Effector CD8-positive, alpha-beta T cell (primary cell): Measurements from ENCODE around the gene NAA10.

Experiments used
- DNase-seq: peaks from one replicate; lab custom pipeline; 2025; lab: John Stamatoyannopoulos, UW

Gene NAA10

DNA sequence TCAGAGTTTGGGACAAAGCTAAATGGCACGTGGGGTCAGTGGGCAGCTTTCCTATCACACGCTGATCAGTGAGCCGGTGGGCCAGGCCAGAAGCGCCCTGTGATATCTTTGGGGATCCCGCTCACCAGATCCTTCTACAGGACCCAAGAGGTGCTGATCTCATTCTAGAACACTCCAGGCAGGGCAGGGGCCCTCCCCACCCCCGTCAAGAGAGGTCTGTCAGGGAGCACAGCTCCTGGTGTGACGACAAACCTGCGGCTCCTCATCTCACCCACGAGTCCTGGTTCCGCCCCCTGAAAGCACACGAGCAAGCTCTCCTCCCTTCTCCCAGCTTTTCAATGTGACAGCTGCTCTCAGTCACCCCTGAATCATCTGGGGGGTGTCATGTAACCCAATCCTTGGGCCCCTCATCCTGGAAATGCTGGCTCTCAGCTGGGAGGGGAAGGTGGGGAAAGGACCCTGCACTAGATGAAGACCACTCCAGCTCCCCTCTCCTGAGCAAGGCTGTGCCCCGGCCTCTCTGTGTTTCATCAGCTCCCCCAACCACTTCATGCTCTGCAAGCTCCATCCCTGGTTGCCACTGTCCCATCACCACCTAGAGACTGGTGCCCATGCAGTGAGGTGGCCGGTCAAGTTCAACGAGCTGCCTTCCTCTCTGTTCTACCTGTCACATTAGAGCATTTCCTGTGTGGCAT is 32.2 kb upstream of the NAA10 start:
- no peak for DNase-seq

DNA sequence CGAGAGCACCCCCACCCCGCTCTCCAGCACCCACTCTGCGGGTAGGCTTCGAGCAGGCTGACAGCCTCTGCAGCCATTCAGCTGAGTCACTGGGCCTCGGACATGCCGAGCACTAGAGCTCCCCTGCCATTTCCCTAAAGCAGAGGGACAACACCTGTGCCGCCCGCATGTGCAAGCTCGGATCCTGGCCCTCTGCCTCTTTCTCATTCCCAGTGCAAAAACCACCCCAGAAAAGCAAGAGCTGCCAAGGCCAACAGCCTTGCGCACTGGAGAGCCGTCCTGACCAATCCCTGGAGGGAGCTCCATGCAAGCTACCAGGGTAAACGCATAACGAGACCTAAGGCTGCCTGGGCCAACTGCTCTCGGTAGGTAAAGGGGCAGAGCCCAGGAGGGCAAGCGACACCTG is 31.4 kb upstream of the NAA10 start:
- no peak for DNase-seq

DNA sequence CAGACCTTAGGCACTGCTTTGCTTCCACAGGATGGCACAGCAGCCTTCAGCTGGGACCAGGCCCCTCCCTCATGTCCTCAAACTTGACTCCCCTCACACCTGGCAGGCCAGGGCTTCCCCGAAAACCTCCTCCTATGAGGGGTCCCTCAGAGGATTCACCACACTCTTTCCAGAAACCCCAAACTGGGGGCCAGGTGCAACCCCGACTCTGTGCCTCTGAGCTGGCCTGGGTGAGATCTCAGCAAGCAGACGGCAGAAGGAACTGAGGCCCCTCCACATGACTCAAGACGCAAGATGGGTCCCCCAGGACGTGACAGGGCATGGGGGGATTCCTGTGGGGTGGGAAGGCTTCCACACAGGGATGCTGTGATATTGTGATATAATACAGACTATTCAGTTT is 30.6 kb upstream of the NAA10 start:
- no peak for DNase-seq

DNA sequence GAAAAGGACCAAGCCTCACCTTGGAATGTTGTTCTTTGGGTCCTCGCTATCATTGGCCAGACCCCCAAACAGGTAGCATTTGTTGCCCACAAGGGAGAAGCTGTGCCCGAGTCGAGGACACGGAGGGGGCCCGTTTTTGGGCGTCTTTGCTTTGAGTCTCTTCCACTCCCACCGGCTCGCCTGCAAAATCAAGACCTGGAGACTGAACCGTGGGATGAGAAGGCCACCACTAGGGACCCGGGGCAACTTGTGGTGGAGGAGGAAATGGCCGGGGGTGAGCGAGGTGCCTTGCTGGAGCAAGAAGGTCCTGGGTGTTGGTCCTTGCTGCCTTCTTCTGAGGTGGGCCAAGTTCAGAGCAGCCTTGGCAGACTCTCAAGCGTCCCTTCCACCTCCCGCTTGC is 29.3 kb upstream of the NAA10 start:
- no peak for DNase-seq

DNA sequence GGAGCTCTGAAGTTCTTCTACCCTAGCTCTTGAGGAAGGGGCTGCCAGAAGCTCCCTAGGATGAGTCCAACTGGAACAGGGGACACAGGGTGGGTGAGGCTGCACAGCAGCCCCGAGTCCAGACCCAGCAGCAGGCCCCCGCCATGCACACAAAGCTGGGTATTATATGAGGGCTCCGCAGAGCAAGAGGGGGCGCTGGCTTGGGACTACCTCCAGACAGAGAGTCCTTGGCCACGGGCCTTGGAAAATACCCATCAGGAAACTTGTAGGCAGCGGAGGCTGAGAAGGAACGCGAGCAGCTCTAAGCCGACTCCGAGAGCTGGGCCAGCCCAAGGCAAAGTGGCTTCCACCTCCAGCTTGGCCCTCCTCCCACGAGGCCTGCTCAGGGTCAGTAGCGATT is 28.7 kb upstream of the NAA10 start:
- no peak for DNase-seq

DNA sequence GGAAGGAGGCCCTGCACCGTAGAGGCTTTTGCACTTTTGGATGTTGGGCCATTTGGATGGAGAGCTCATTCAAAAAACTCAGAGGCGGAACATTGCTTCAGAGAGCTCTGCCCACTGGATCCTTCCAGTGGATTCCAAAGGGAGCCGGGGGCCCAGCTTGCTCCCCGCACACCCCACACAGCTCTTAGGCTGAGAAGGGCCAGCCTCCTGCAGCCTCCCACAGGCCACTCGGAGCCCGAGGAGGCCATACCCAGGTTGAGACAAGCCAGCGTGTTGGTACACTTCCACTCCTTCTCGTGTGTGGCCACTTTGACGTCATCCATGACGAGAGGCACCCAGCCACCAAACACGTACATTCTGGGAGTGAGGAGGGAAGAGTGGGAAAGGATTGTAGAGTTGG is 26.5 kb upstream of the NAA10 start:
- DNase-seq, result no peak

DNA sequence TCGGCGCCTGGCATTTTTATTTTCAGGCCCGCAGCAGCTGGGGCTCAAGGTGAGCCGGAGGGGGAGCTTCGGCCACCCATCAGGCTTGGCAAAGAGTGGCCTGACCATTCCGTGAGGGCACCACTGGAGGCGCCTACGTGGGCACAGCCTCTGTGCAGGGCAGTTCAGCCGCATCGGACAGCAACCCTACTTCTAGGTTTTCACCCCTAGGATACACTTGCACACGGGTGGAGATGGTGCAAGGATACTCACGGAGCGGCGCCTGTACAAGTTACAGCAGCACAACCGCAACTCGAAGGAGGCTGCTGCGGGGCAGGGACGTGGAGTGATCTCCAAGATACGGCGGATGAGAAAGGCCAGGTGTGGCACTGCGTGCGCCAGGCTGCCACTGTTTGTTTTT is 25.9 kb upstream of the NAA10 start:
- no peak for DNase-seq

DNA sequence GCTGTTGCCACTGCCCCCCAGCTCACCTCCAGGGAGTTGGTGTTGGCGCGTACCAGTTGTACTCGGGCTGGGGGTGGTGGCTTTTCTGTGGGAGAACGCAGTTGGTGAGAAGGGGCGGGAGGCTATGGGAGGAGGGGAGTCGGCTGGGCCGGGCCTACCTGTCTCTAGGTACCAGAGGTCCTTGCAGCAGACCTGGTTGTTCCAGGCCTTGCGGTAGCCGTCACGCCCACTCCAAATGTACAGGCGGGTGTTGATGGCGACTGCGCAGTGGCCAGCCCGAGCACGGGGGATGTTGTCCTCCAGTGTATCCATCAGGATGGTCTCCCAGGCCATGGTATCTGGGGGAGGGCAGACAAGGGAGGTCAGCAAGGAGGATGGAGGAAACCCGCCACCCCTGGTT is 25.2 kb upstream of the NAA10 start:
- DNase-seq, result no peak

DNA sequence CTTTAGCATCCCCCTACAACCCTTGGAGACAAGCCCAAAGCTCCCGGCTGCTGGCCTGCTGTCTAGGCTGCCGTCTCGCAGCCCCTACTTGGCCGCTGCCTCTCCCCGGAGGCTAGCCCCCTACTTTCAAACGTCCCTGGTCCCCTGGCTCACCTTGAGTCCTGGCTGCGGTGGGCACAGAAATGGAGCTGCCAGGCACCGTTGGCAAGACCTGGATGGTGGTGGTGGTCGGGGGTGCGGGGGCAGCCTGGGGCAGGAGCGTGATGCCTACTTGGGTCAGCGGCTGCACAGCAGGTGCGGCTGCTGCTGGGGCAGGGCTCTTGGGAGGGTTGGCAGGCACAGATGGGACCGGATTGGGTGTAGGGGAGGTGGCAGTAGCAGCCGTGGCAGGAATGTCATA is 24.8 kb upstream of the NAA10 start:
- DNase-seq, result no peak

DNA sequence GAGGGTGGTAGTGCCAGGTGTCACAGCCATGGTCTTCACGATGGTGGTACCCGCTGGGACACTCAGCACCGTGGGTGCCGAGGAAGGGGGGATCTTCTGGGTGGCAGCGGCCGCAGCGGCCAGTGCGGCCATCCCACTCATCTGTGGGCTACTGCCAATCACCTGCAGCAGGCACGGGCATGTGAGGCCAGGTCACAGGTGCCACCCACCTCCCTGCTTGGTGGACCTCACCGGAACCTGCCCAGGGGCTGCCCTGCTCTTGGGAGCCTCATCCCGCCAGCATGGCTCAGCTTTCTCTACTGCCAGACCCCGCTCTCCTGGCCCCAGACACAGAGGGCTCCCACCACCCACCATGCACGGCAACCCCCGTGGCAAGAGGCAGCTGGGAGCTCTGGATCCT is 23.8 kb upstream of the NAA10 start:
- no peak for DNase-seq

DNA sequence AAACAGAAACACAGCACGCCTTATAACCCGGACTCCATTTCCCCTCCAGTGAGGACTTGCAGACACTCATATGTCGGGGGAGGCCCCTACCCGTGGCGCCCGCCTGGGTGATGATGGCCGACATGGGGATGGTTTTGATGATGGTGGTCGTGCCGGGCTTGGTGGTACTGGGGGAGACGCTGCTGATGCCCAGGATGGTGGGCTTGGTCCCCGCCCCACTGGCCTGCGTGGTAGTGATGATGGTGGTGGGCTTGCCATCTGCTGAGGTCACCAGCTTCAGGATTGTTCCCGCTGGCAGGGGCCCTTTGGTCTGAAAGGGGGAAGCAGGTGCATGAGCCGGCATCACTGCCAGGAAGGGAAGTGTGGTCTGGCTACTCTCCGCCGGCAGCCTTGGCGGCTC is 22.4 kb upstream of the NAA10 start:
- no peak for DNase-seq

DNA sequence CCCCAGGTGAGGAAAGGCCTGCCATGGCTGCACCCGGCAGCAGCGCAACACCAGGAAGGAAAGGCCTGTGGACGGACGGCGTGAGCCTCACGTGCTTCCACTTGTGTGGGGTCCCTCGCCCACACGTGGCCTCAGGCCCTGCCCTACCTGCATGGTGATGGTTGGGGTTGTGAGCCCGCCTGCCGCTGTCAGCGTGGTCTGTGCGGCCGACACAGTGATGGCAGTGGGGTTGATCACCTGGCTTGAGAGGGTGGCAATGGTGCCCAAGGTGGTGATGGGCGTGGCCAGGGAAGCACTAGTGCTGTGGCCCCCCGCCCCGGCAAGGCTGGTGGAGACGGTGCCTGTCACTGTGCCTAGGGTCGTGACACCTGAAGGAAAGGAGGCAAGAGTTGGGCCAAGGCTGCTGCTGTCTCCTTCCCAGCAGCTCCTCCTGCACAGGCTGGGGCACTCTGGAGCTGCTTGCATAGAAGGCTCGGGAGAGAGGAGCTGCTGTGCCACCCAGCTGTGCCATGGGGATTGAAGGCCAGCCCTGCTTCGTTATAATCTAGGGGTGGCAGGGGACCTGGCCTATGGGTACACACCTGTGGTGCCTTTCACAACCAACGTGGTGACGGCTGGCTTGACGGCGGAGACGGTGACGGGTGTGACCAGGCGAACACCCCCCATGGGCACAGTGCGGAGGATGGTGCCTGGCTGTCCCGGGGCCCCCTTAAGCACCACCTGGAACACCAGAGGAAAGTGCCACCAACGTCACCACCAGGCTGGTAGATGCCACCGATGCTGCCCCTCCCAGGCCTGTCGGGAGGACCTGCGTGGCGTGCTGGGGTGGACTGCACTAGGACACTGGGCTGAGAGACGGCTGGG is 21.4 kb upstream of the NAA10 start:
- no peak for DNase-seq

DNA sequence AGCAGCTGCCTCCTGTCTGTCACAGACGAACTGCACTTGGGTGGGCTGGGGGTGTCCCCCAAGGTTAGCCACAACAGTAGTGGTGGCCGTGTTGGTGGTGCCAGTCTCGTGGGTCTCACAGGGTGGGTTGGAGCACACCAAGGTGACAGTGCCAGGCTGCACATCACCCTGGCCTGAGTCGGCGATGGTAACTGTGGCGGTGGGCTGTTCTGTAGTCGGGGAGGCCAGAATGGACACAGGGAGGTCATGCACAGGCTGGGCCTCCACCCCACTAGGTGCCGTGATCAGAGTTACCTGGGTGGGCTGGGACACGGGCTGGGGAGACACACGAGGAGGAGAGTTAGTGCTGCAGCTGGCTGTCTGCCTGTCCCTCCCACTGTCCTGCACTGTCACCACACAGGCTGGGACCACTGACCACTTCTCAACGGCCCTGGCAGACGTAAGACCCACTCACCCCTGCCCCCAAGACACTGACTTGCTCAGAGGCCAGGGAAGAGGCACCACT is 20.4 kb upstream of the NAA10 start:
- no peak for DNase-seq

DNA sequence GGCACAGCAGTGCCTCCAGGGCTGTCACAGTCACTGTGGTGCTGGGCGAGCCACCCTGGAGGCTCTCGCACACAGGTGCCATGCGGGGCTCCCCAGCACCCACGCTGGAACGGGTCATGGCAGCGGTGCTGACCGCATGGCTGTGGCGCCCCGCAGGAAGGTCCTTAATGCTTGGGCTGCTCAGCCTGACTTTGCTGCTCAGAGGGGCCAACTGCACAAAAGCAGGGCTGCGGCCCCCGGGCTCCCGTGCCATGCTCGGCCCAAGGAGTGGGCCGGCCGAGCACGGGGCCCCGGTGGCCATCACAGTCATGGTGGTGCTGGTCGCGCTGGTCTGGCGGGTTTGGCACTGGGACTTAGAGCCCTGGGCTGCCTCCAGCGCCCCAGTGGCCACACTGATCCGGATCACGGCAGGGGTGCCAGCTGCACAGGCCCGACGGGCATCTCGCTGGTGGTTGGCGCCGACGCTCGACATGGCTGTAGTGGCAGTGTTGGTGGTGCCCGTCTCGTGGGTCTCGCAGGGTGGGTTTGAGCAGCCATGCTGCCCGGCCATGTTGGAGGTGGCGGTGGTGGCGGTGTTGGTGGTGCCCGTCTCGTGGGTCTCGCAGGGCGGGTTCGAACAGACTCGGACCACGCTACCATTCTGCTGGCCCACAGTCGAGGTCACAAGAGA is 19.9 kb upstream of the NAA10 start:
- no peak for DNase-seq

DNA sequence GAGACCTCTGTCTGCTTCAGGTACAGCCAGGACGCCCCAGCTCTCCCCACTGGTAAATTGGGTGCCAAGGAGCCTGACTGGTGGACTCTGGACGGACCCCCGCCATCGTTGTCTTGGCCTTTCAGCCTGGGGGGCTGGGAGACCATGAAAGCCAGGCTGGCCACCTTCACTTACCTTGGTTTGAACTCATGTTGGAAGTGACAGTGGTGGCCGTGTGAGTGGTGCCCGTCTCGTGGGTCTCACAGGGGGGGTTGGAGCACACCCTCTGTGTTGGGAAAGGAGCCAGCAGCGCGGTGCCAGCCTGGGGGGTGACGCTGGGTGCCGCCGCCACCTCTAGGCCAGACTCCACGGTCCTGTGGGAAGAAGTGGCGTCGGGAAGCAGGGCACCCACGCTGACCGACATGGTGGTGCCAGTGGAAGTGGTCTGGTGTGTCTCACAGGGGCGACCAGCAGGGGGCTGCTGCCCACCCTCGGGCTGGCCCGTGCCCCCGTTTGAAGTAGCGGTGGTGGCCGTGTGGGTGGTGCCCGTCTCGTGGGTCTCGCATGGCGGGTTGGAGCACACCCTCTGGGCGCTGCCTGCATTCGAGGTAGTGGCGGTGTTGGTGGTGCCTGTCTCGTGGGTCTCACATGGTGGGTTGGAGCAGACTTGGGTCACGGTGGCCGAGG is 19.2 kb upstream of the NAA10 start:
- no peak for DNase-seq

DNA sequence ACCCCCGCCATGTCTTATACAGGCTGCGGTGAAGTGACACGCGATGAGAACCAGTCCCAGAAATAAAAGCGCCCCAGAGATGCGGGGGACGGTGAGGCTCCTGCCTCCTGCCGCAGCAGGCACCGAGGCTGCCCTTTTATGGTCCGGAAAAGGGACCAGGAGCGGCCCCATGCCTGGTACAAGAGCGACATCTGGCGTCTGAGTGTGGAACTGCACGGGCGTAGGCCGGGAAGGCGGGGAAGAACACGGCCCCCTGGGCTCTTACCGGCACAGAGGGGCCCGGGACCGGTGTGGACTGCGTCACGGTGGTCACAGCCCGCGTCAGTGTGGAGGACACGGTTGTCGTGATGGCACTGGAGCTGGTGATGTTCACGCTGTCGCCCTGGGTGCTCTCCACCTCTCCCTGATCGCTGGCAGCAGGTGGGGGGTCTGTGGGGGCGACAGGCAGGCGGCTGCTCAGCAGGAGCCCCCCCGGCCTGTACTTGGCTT is 18.5 kb upstream of the NAA10 start:
- DNase-seq, result peak; percentile 64

DNA sequence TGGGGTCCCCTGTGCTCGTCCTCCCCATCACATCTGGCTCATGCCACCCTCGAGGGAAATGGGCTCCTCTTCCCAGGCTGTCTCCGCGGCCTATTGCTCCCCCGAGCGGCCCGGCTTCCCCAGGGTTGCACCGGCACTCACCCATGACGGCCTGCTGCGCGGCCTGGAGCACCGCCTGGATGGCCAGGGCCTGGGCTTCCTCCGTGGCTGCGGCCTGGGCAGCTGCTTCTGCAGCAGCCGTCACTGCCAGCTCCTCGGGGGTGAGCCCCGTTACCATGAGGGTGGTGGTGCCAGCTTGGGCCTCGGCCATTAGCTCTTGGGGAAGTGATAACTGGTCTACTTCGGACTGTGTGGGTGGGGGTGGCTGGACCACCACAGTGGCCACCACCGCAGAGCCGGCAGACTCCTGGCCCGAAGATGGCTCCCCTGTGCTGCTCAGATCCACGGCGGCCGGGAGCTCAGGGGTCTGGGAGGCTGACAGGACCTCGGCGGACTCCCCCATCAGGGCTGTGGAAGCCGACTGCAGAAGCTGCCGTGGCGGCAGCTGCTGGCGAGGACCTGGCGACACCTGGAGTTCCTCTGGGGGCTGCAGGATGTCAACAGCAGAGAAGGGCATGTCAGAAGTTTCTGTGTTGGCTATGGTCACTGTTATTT is 17.7 kb upstream of the NAA10 start:
- no peak for DNase-seq

DNA sequence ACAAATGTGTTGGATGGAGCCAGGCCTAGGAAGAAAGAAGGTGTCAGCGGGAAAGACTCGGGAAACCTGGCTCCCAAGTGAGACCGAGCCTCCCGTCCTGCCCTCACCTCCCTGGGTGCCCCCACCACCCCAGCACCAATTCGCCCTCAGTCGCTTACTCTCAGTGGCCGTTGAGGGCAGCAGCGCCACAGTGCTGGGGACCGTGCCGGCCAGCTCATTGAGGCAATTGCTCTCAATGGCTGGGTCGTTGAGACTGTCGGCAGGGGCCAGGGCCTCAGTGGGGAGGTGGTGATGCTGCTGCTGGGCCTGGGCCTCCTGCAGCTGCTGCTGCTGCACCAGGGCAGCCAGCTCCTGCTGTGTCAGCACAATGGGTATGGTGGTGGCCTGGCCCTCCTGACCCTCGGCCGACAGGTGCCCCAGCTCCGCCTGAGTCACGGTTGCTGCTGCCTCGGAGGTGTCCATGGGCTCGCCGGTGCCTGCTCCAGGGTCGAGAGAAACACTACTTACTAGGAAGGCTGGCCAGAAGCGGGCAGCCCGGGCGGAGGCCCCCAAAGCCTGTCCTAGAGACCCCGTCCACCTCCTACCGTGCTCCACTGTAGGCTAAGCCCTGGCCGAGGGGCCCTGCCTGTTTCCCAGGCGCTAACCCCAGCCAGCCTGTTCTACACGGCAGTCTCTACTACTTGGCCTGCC is 17.0 kb upstream of the NAA10 start:
- DNase-seq, result no peak

DNA sequence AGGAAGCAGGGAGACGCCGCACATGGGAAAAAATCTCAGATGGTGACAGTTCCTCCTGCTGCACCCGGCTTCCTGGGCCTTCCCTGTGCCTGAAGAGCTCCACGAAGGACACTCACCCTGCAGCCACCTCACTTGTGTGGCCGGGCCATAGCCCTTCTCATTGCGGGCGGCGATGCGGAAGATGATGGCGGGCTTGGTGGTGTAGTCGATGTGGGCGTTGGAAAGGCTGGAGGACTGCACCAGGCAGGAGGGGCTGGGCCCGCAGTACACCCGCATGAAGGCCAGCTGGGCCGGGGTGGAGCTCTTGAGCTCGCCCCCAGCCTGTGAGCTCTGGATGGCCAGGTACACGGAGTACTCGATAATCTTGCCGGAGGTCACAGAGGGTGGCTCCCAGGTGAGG is 15.3 kb upstream of the NAA10 start:
- no peak for DNase-seq

DNA sequence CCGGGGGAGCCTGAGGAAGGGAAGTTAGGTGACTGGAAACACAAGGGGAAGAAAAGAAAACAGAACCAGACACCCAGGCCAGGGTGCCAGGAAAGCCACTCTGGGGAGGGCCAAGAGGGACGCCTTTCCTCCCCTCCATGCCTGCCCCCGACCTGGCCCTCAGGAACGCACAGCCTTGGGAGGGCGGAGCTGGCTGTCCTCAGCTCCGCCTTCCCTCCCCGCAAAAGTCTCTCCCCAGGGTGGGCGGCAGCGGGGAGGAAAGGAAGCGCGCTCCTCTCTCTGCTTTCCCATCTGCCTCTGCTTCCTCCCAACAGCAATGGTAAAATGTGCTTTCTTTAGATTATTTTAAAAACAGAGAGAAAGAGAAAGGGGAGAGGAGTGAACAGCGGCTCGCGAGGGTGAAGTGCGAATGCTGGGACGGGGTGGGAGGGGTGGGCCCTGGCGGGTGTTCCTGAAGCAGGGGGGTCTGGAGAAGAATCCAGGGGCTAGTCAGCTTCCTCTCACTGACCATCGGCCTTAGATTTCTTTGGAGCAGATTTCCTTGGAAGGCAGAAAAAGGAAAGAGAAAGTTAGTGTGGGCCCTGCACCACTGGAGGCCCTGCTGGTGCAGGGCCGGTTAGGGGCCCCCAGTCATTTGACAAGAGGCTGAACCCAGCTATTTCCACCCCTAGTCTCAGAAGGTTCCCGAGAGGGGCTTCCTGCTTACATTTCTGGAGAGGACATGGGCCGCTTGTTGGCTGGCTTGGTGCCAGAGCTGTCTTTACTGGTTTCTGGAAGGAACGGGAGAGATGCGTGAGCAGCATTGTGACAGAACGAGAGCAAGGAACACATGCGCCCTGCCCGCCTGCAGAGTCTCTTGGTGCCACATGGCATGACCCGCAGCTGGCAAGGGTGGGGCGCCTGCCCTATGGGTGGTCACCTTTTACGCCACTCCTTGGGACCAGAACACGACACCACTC is 14.3 kb upstream of the NAA10 start:
- DNase-seq, result no peak
